H9 (cell line): ENCODE results near the gene CHCHD3. TPM values are rescaled to one million over a fixed set of nuclear protein-coding genes. Genes with fewer than 3 reads are reported as not detected.

Experiments used
- DNase-seq: peaks from one replicate; pipeline ENCODE4 v3.0.0-alpha.2; 2017
- H2AFZ ChIP-seq: one replicate; pipeline ENCODE4 v1.6.1; 2013; ENCODE audit warnings: mild to moderate bottlenecking, low read length, control low read depth, moderate library complexity
- H2AK5ac ChIP-seq: 2 replicates; pipeline ENCODE4 v1.6.1; 2013; ENCODE audit warnings: low read length, control low read depth, mixed read lengths; ENCODE audit not compliant: insufficient read length
- H2BK120ac ChIP-seq: one replicate; pipeline ENCODE4 v1.6.1; 2013; ENCODE audit warnings: low read depth, mild to moderate bottlenecking, low read length, control low read depth, inconsistent platforms; ENCODE audit not compliant: poor library complexity, severe bottlenecking
- H2BK12ac ChIP-seq: 2 replicates; pipeline ENCODE4 v1.6.1; 2013; ENCODE audit warnings: low read length, control low read depth, mixed read lengths, low read depth; ENCODE audit not compliant: insufficient read length
- H2BK15ac ChIP-seq: 2 replicates; pipeline ENCODE4 v1.6.1; 2013; ENCODE audit warnings: low read depth, low read length, control low read depth
- H2BK20ac ChIP-seq: one replicate; pipeline ENCODE4 v1.6.1; 2013; ENCODE audit warnings: low read depth, mild to moderate bottlenecking, low read length, control low read depth, inconsistent platforms; ENCODE audit not compliant: poor library complexity, severe bottlenecking
- H2BK5ac ChIP-seq: 2 replicates; pipeline ENCODE4 v1.6.1; 2013; ENCODE audit warnings: low read length, control low read depth, mixed read lengths; ENCODE audit not compliant: insufficient read length
- H3K14ac ChIP-seq: 2 replicates; pipeline ENCODE4 v1.6.1; 2013; ENCODE audit warnings: low read length, control low read depth; ENCODE audit not compliant: insufficient read depth
- H3K18ac ChIP-seq: 2 replicates; pipeline ENCODE4 v1.6.1; 2013; ENCODE audit warnings: low read depth, mild to moderate bottlenecking, mixed read lengths, low read length, control low read depth; ENCODE audit not compliant: insufficient read length
- H3K23ac ChIP-seq: 2 replicates; pipeline ENCODE4 v1.6.1; 2013; ENCODE audit warnings: low read length, control low read depth, mixed read lengths, low read depth; ENCODE audit not compliant: insufficient read length
- H3K23me2 ChIP-seq: 2 replicates; pipeline ENCODE4 v1.6.1; 2013; ENCODE audit warnings: low read depth, mild to moderate bottlenecking, mixed read lengths, low read length, control low read depth; ENCODE audit not compliant: insufficient read length, poor library complexity, severe bottlenecking
- H3K27ac ChIP-seq: 2 replicates; pipeline ENCODE4 v1.5.1; 2013; ENCODE audit warnings: low read length, control low read depth, mixed read lengths, low read depth; ENCODE audit not compliant: insufficient read length
- H3K27me3 ChIP-seq: 2 replicates; pipeline ENCODE4 v1.6.1; 2013; ENCODE audit warnings: low read length, control low read depth, inconsistent platforms; ENCODE audit not compliant: insufficient read depth
- H3K4ac ChIP-seq: 2 replicates; pipeline ENCODE4 v1.6.1; 2013; ENCODE audit warnings: low read depth, mild to moderate bottlenecking, control low read depth, inconsistent platforms, low read length, moderate library complexity
- H3K4me1 ChIP-seq: 2 replicates; pipeline ENCODE4 v1.6.1; 2013; ENCODE audit warnings: low read length, control low read depth, inconsistent platforms; ENCODE audit not compliant: insufficient read depth
- H3K4me2 ChIP-seq: 2 replicates; pipeline ENCODE4 v1.6.1; 2013; ENCODE audit warnings: low read length, control low read depth, mixed read lengths; ENCODE audit not compliant: insufficient read length, insufficient read depth
- H3K56ac ChIP-seq: 2 replicates; pipeline ENCODE4 v1.6.1; 2013; ENCODE audit warnings: low read depth, mild to moderate bottlenecking, mixed read lengths, low read length, control low read depth; ENCODE audit not compliant: insufficient read length
- H3K79me1 ChIP-seq: 2 replicates; pipeline ENCODE4 v1.6.1; 2013; ENCODE audit warnings: low read depth, mild to moderate bottlenecking, moderate library complexity, low read length, control low read depth, inconsistent platforms; ENCODE audit not compliant: insufficient read depth, poor library complexity, severe bottlenecking
- H3K79me2 ChIP-seq: 2 replicates; pipeline ENCODE4 v1.6.1; 2013; ENCODE audit warnings: low read length, control low read depth, inconsistent platforms; ENCODE audit not compliant: insufficient read depth
- H3K9ac ChIP-seq: 2 replicates; pipeline ENCODE4 v1.6.1; 2013; ENCODE audit warnings: low read length, control low read depth, mixed read lengths; ENCODE audit not compliant: insufficient read length; ENCODE audit errors: extremely low read depth
- H3K9me3 ChIP-seq: one replicate; pipeline ENCODE4 v1.6.1; 2013; ENCODE audit warnings: low read depth, low read length, inconsistent platforms; ENCODE audit not compliant: control insufficient read depth
- H3T11ph ChIP-seq: one replicate; pipeline ENCODE4 v1.6.1; 2013; ENCODE audit warnings: mild to moderate bottlenecking, low read length, control low read depth, inconsistent platforms
- H4K20me1 ChIP-seq: one replicate; pipeline ENCODE4 v1.6.1; 2013; ENCODE audit not compliant: control insufficient read depth, insufficient read length, insufficient read depth
- H4K5ac ChIP-seq: 2 replicates; pipeline ENCODE4 v1.6.1; 2013; ENCODE audit warnings: low read depth, mild to moderate bottlenecking, mixed read lengths, low read length, control low read depth; ENCODE audit not compliant: insufficient read length
- H4K8ac ChIP-seq: replicated peaks from 2 replicates; pipeline ENCODE4 v1.6.1; 2013; ENCODE audit warnings: low read length, control low read depth, mixed read lengths, low read depth; ENCODE audit not compliant: insufficient read length
- H4K91ac ChIP-seq: 2 replicates; pipeline ENCODE4 v1.6.1; 2013; ENCODE audit warnings: low read depth, mild to moderate bottlenecking, moderate library complexity, mixed read lengths, low read length, control low read depth; ENCODE audit not compliant: insufficient read length
- H3K27ac Mint-ChIP-seq, 3 experiments: 2 replicates in 2 of 3; 3 replicates in 1 of 3; pipeline ENCODE4 v1.8.0; 2020 to 2021; ENCODE audit warnings: mixed read lengths in 3 of 3, mild to moderate bottlenecking in 1 of 3, moderate library complexity in 1 of 3
- H3K27me3 Mint-ChIP-seq: 2 replicates; pipeline ENCODE4 v1.8.0; 2021; ENCODE audit warnings: low read depth, mild to moderate bottlenecking, moderate library complexity, mixed read lengths
- H3K36me3 Mint-ChIP-seq, 3 experiments: 2 replicates in 2 of 3; 3 replicates in 1 of 3; pipeline ENCODE4 v1.8.0; 2020 to 2021; ENCODE audit warnings: low read depth in 3 of 3, mixed read lengths in 3 of 3; ENCODE audit not compliant: insufficient read depth in 1 of 3
- H3K4me1 Mint-ChIP-seq, 2 experiments: 2 replicates each; pipeline ENCODE4 v1.8.0; 2020; ENCODE audit warnings: mixed read lengths in 2 of 2
- H3K4me3 Mint-ChIP-seq, 2 experiments: 2 replicates in 1 of 2; 3 replicates in 1 of 2; pipeline ENCODE4 v1.8.0; 2020 to 2021; ENCODE audit warnings: mild to moderate bottlenecking in 2 of 2, mixed read lengths in 2 of 2, moderate library complexity in 1 of 2
- H3K9me3 Mint-ChIP-seq, 2 experiments: 2 replicates in 1 of 2; 3 replicates in 1 of 2; pipeline ENCODE4 v1.8.0; 2020; ENCODE audit warnings: mild to moderate bottlenecking in 2 of 2, mixed read lengths in 2 of 2, moderate library complexity in 1 of 2
- CTCF ChIP-seq: fragments of 200-600 bp; sonication (generic); conservative IDR thresholded peaks from 3 replicates; pipeline ENCODE4 v1.8.0; 2021; ENCODE audit warnings: antibody characterized with exemption, mild to moderate bottlenecking
- WGBS: extraction: QIAGEN DNeasy Blood & Tissue Kit; methylation state at CpG from one replicate; pipeline ENCODE4 v1.1.7; 2013; ENCODE audit warnings: missing lambda C conversion rate, low lambda C conversion rate, mixed read lengths; ENCODE audit not compliant: insufficient read length; ENCODE audit errors: extremely low coverage; 5-methylcytosine and 5-hydroxymethylcytosine counted together
- total RNA-seq: library from RNA; stranded (reverse); gene quantifications from 2 replicates; pipeline ENCODE4 v1.2.1, GENCODE V29; 2021

CHCHD3 gene
- total RNA-seq, 1 experiment from 2014 or later: 104 TPM

DNA sequence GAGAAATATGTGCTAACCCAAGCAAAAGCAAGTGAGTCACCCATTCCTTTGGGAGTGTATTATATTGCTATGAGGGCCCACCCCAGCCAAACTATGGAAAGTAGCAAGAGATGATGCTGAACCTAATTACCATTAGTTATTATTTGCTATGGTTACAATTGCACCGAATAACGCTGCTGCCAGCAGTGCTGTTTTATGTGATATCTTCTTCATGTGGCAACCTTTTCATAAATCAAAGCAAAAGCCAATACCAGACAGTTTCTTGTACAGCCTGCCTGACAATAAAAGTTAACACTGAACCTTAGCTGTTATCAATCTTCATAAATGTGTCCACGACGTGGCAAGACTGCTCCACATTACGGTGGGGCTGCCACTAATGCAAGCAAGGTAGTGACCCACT, 263.9 kb downstream of the CHCHD3 start:
- no peak overlapping the region for H3K56ac ChIP-seq
- no peak overlapping the region for H2BK12ac ChIP-seq
- no peak overlapping the region for H3K4me2 ChIP-seq
- H3K4me3 Mint-ChIP-seq: no peak overlapping the region
- no peak for TF ChIP-seq CTCF
- H4K91ac ChIP-seq: no peak overlapping the region
- H2AFZ ChIP-seq: no peak overlapping the region
- H3K4me1 ChIP-seq: no peaks in the 10 kb centered on the region; the same call in 1 of the 2 replicates
- no CpG with 5 or more reads among the region's 5 CpGs for WGBS
- no peak overlapping the region for H3K14ac ChIP-seq
- no peaks in the 10 kb centered on the region for H3K9me3 ChIP-seq
- H3K9me3 Mint-ChIP-seq: no peaks in the 10 kb centered on the region
- no peaks in the 10 kb centered on the region for H3K79me1 ChIP-seq
- no peak overlapping the region for H3K23ac ChIP-seq
- H3K79me2 ChIP-seq: no peaks in the 10 kb centered on the region
- H4K5ac ChIP-seq: no peak overlapping the region
- no peak overlapping the region for H2BK20ac ChIP-seq
- H2BK5ac ChIP-seq: no peak overlapping the region
- H3K27ac Mint-ChIP-seq: no peak overlapping the region
- H3K18ac ChIP-seq: no peak overlapping the region
- no peak overlapping the region for H2AK5ac ChIP-seq
- no peak overlapping the region for H2BK15ac ChIP-seq
- no peak overlapping the region for H3K9ac ChIP-seq
- no peak overlapping the region for H4K8ac ChIP-seq
- H3K27me3 Mint-ChIP-seq: no peaks in the 10 kb centered on the region
- no peaks in the 10 kb centered on the region for H4K20me1 ChIP-seq
- peaks cover 14 to 20% of the 10 kb centered on the region in 2 experiments for H3K4me1 Mint-ChIP-seq
- H3K36me3 Mint-ChIP-seq: no peaks in the 10 kb centered on the region
- H3T11ph ChIP-seq: no peak overlapping the region
- no peak overlapping the region for H2BK120ac ChIP-seq
- H3K27ac ChIP-seq: no peak overlapping the region
- no peak for DNase-seq
- no peaks in the 10 kb centered on the region for H3K23me2 ChIP-seq
- H3K4ac ChIP-seq: no peak overlapping the region
- H3K27me3 ChIP-seq: no peaks in the 10 kb centered on the region
